SK-N-SH treated with all-trans-retinoic acid at 6 μM for 48 hours (cell line): ENCODE data around the gene SEL1L2.

Experiments used
- ATAC-seq: fragments of 200-7000 bp; cut with Tn5 transposase; 3 replicates; pipeline ENCODE4 v1.9.1; 2020; ENCODE audit warnings: mild to moderate bottlenecking, moderate library complexity
- ARNTL ChIP-seq: fragments of 450-650 bp; formaldehyde crosslinking; IDR thresholded peaks from 2 replicates; pipeline ENCODE4 v1.5.0; 2020; ENCODE audit warnings: low read depth, mild to moderate bottlenecking, moderate library complexity, borderline replicate concordance
- BACH2 ChIP-seq: fragments of 250-450 bp; sonication (Bioruptor Pico); IDR thresholded peaks from 2 replicates; pipeline ENCODE4 v1.9.0; 2021; ENCODE audit warnings: mild to moderate bottlenecking, borderline replicate concordance
- CREB5 ChIP-seq: fragments of 250-450 bp; sonication (Bioruptor Pico); IDR thresholded peaks from 2 replicates; pipeline ENCODE4 v1.5.1; 2020; ENCODE audit warnings: low read depth, mild to moderate bottlenecking, moderate library complexity
- CSDC2 ChIP-seq: fragments of 250-450 bp; sonication (Bioruptor Pico); IDR thresholded peaks from 2 replicates; pipeline ENCODE4 v1.5.0; 2020; ENCODE audit warnings: mild to moderate bottlenecking, moderate library complexity
- CSRNP3 ChIP-seq: fragments of 250-450 bp; sonication (Bioruptor Pico); IDR thresholded peaks from 2 replicates; pipeline ENCODE4 v1.5.1; 2021; ENCODE audit warnings: mild to moderate bottlenecking, moderate library complexity
- ESRRG ChIP-seq: fragments of 250-450 bp; sonication (Bioruptor Pico); IDR thresholded peaks from 2 replicates; pipeline ENCODE4 v1.6.1; 2021; ENCODE audit warnings: mild to moderate bottlenecking
- GLIS3 ChIP-seq: fragments of 250-450 bp; sonication (Bioruptor Pico); IDR thresholded peaks from 2 replicates; pipeline ENCODE4 v1.5.0; 2020; ENCODE audit warnings: mild to moderate bottlenecking, moderate library complexity
- ISL1 ChIP-seq: fragments of 250-450 bp; sonication (Bioruptor Pico); IDR thresholded peaks from 2 replicates; pipeline ENCODE4 v2.1.2; 2022; ENCODE audit warnings: mild to moderate bottlenecking, moderate library complexity
- OSR1 ChIP-seq: fragments of 250-450 bp; sonication (Bioruptor Pico); IDR thresholded peaks from 2 replicates; pipeline ENCODE4 v1.8.0; 2022; ENCODE audit warnings: moderate library complexity, mild to moderate bottlenecking, inconsistent platforms
- PATZ1 ChIP-seq: fragments of 250-450 bp; sonication (Bioruptor Pico); IDR thresholded peaks from 2 replicates; pipeline ENCODE4 v1.8.0; 2020; ENCODE audit warnings: mild to moderate bottlenecking, moderate library complexity, borderline replicate concordance
- POU6F1 ChIP-seq: fragments of 250-450 bp; sonication (Bioruptor Pico); IDR thresholded peaks from 2 replicates; pipeline ENCODE4 v1.8.0; 2021; ENCODE audit warnings: low read depth, mild to moderate bottlenecking, moderate library complexity, borderline replicate concordance
- PPARA ChIP-seq: fragments of 250-450 bp; sonication (Bioruptor Pico); IDR thresholded peaks from 2 replicates; pipeline ENCODE4 v1.5.0; 2020; ENCODE audit warnings: mild to moderate bottlenecking, borderline replicate concordance
- RARB ChIP-seq: fragments of 250-450 bp; sonication (Bioruptor Pico); IDR thresholded peaks from 2 replicates; pipeline ENCODE4 v1.8.0; 2021; ENCODE audit warnings: mild to moderate bottlenecking, moderate library complexity
- SNAI2 ChIP-seq: fragments of 250-450 bp; sonication (Bioruptor Pico); IDR thresholded peaks from 2 replicates; pipeline ENCODE4 v1.5.0; 2020; ENCODE audit warnings: mild to moderate bottlenecking, moderate library complexity
- TCF4 ChIP-seq: fragments of 250-450 bp; sonication (Bioruptor Pico); IDR thresholded peaks from 2 replicates; pipeline ENCODE4 v1.8.0; 2021; ENCODE audit warnings: mild to moderate bottlenecking, moderate library complexity, borderline replicate concordance
- TOX ChIP-seq: fragments of 250-450 bp; sonication (Bioruptor Pico); IDR thresholded peaks from 2 replicates; pipeline ENCODE4 v1.8.0; 2021; ENCODE audit warnings: mild to moderate bottlenecking, moderate library complexity, borderline replicate concordance
- ZC3H10 ChIP-seq: fragments of 250-450 bp; sonication (Bioruptor Pico); IDR thresholded peaks from 2 replicates; pipeline ENCODE4 v1.5.1; 2021; ENCODE audit warnings: mild to moderate bottlenecking, moderate library complexity
- ZFP3 ChIP-seq: fragments of 250-450 bp; sonication (Bioruptor Pico); IDR thresholded peaks from 2 replicates; pipeline ENCODE4 v1.5.0; 2020; ENCODE audit warnings: mild to moderate bottlenecking, moderate library complexity
- ZFP30 ChIP-seq: fragments of 450-650 bp; formaldehyde crosslinking; IDR thresholded peaks from 2 replicates; pipeline ENCODE4 v1.5.0; 2022; ENCODE audit warnings: mild to moderate bottlenecking, moderate library complexity
- ZNF565 ChIP-seq: fragments of 450-650 bp; formaldehyde crosslinking; conservative IDR thresholded peaks from 2 replicates; pipeline ENCODE4 v1.5.0; 2020; ENCODE audit warnings: low read depth, mild to moderate bottlenecking, moderate library complexity
- ZNF70 ChIP-seq: fragments of 450-650 bp; formaldehyde crosslinking; IDR thresholded peaks from 2 replicates; pipeline ENCODE4 v1.5.0; 2020; ENCODE audit warnings: mild to moderate bottlenecking, moderate library complexity
- ZNF8 ChIP-seq: fragments of 450-650 bp; formaldehyde crosslinking; IDR thresholded peaks from 2 replicates; pipeline ENCODE4 v1.5.0; 2020; ENCODE audit warnings: mild to moderate bottlenecking, moderate library complexity

Gene SEL1L2

GRCh38 chr20:13814672-13815071 lies 175.7 kb downstream of the SEL1L2 start (continued):
- TF ChIP-seq POU6F1 (CRISPR knock-in tag) (no peak), TCF4 (CRISPR knock-in tag) (no peak), ZC3H10 (no peak), ESRRG (CRISPR knock-in tag) (no peak)

- ATAC-seq = no peak
- TF ChIP-seq PATZ1 (CRISPR knock-in tag) = no peak
- no peak for TF ChIP-seq GLIS3 (CRISPR knock-in tag)
- TF ChIP-seq CSDC2 (CRISPR knock-in tag) = no peak
- TF ChIP-seq ZFP30 (CRISPR knock-in tag) = no peak
- TF ChIP-seq RARB (CRISPR knock-in tag) = no peak
- no peak for TF ChIP-seq ARNTL
- TF ChIP-seq PPARA = no peak
- no peak for TF ChIP-seq ISL1 (CRISPR knock-in tag)
- no peak for TF ChIP-seq CSRNP3 (CRISPR knock-in tag)
- TF ChIP-seq OSR1 (CRISPR knock-in tag) = no peak
- no peak for TF ChIP-seq ZC3H10
- no peak for TF ChIP-seq ZFP3 (CRISPR knock-in tag)
- TF ChIP-seq SNAI2 (CRISPR knock-in tag) = no peak
- TF ChIP-seq ZNF70 (CRISPR knock-in tag) = no peak
- no peak for TF ChIP-seq ZNF8
- no peak for TF ChIP-seq CREB5 (CRISPR knock-in tag)
- TF ChIP-seq ESRRG (CRISPR knock-in tag) = no peak
- no peak for TF ChIP-seq ZNF565
These were observed 176.5 kb downstream of the SEL1L2 start for GRCh38 chr20:13813910-13814309.

GRCh38 chr20:13810446-13810845 lies 180.0 kb downstream of the SEL1L2 start:
- TF ChIP-seq ZFP30 (CRISPR knock-in tag) = no peak
- no peak for TF ChIP-seq ZNF565
- no peak for TF ChIP-seq ZNF8
- TF ChIP-seq CREB5 (CRISPR knock-in tag) = no peak
- TF ChIP-seq TCF4 (CRISPR knock-in tag) = no peak
- TF ChIP-seq CSRNP3 (CRISPR knock-in tag) = no peak
- no peak for TF ChIP-seq BACH2
- no peak for TF ChIP-seq ZC3H10
- no peak for TF ChIP-seq ZNF70 (CRISPR knock-in tag)
- TF ChIP-seq ISL1 (CRISPR knock-in tag) = no peak
- no peak for TF ChIP-seq ESRRG (CRISPR knock-in tag)
- no peak for TF ChIP-seq ZFP3 (CRISPR knock-in tag)
- TF ChIP-seq GLIS3 (CRISPR knock-in tag) = no peak
- TF ChIP-seq PATZ1 (CRISPR knock-in tag) = no peak
- TF ChIP-seq ARNTL = no peak
- no peak for TF ChIP-seq TOX

More at GRCh38 chr20:13810446-13810845, 180.0 kb downstream of the SEL1L2 start:
- no peak for ATAC-seq
